Measurements from ENCODE around the gene SNX8.

The SNX8 gene

DNA sequence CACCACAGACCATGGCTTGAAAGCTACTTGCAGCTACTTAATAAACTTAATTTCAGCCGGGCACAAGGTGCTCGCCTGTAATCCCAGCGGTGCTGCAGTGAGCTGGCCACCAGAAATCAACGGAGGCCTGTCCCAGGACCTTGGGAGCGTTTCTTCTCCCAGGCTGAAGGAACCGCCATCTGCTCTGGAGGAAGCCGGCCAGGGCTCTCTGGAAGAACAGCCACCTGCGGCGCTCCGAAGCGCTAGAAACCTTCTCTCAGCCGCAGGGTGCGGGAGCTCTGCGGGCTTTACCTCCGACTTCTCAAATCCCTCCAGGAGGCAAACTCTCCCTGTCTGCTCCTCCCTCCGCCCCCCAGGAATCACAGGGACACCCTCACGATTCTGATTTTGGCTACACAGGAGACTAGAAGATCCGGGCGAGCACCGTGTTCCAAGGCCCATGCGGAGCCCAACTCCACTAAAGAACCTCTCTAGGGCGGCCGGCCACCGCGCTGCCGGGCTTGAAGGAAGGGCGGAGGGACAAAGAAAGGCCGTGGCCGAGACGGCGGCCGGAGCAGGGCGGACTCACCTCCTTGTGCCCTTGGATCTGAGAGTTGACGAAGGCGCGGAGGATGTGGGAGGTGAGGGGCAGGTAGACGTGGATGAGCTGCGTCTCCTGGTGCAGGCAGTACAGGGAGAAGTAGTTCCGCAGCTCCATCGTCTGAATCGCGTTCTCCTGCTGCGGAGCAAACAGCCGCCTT is 57.8 kb downstream of the SNX8 start:
- DNase-seq (ENCODE audit: low read depth), result no peak
- TF ChIP-seq, protein P1, sequence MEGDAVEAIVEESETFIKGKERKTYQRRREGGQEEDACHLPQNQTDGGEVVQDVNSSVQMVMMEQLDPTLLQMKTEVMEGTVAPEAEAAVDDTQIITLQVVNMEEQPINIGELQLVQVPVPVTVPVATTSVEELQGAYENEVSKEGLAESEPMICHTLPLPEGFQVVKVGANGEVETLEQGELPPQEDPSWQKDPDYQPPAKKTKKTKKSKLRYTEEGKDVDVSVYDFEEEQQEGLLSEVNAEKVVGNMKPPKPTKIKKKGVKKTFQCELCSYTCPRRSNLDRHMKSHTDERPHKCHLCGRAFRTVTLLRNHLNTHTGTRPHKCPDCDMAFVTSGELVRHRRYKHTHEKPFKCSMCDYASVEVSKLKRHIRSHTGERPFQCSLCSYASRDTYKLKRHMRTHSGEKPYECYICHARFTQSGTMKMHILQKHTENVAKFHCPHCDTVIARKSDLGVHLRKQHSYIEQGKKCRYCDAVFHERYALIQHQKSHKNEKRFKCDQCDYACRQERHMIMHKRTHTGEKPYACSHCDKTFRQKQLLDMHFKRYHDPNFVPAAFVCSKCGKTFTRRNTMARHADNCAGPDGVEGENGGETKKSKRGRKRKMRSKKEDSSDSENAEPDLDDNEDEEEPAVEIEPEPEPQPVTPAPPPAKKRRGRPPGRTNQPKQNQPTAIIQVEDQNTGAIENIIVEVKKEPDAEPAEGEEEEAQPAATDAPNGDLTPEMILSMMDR (IDR thresholded peaks at IDR 0.05; ENCODE audit: low read length, missing control alignments), result no peak
- no peak overlapping the region for H3K4me3 ChIP-seq (replicated peaks; ENCODE audit: low read depth, low read length)

DNA sequence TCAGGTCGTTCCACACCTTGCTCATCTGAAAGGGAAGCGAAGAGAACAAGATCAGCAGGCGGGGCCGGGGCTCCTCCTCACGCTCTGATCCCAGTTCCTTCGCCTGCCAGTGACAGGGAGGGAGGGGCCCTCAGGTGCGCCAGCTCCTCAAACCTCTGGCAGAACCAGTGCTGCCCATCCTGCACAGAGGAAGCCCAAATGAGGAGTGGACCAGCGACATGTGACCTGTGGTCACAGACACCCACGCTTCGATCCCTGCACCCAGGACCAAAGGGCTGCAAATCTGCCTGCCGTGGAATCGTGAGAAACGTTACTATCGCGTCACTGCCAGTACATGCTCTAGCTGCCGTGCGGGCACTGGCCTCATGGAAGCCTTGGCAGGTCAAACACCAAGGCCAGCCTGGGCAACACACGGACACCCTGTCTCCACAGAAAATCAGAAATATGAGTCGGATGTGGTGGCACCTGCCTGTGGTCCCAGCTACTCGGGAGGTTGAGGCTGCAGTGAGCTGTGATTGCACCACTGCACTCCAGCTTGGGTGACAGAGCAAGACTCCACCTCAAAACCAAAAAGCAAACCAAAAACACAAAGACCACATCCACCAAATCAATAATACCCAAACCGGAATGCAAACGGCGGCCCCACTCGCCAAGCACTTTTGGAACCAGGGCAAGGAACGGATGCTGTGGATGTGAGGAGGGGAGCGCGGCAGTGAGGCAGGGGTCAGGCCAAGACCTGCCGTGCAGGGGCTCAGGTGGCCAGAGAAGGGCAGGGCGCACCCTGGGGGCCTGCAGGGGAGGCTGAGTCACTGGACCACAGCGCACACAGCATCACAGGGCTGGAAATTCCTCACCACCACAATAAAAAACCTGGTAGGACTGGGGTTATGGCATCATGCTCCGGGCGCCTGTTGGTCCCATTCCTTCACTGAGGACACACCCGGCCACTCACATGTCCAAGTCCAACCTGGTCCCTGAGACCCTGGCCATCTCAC is 58.8 kb downstream of the SNX8 start:
- H3K4me3 ChIP-seq (replicated peaks; ENCODE audit: low read depth, low read length), result no peak overlapping the region
- DNase-seq (ENCODE audit: low read depth), result no peak
- TF ChIP-seq, protein P1 (IDR thresholded peaks at IDR 0.05; ENCODE audit: low read length, missing control alignments), result no peak

DNA sequence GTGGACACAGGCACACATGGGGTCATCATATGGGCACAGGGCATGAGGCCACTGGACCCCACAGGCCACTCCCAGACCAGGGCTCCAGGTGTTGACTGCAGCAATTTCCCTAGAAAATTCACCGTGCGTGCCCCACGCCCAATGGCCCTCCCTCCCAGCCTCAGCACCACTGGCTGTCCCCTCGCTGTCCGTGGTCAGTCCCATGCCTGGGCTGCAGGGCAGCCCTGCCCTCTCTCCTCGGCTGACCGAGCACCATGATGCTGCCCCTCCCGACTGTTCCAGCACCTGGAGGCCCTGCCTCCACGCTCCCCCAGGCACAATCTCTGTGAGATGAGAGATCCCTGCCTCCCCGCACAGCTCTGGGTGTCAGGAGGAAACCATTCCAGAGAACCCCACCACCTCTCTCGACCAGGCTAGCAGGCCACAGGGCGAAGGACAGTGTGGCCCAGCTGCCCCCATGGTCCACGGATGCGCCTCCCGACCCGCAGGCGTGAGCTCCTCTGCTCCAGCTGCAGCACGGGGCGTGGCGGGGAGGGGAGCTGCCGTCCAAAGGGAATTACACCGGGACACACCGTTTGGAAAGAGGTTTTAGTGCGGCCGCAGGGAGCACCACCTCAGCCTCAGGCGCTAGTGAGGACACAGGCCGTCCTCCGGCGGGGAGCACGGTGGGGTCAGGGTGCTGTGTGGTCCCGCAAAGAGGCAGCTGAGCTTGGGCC is 59.7 kb downstream of the SNX8 start:
- TF ChIP-seq, protein P1 (IDR thresholded peaks at IDR 0.05; ENCODE audit: low read length, missing control alignments), result no peak
- DNase-seq (ENCODE audit: low read depth), result no peak
- no peak overlapping the region for H3K4me3 ChIP-seq (replicated peaks; ENCODE audit: low read depth, low read length)

DNA sequence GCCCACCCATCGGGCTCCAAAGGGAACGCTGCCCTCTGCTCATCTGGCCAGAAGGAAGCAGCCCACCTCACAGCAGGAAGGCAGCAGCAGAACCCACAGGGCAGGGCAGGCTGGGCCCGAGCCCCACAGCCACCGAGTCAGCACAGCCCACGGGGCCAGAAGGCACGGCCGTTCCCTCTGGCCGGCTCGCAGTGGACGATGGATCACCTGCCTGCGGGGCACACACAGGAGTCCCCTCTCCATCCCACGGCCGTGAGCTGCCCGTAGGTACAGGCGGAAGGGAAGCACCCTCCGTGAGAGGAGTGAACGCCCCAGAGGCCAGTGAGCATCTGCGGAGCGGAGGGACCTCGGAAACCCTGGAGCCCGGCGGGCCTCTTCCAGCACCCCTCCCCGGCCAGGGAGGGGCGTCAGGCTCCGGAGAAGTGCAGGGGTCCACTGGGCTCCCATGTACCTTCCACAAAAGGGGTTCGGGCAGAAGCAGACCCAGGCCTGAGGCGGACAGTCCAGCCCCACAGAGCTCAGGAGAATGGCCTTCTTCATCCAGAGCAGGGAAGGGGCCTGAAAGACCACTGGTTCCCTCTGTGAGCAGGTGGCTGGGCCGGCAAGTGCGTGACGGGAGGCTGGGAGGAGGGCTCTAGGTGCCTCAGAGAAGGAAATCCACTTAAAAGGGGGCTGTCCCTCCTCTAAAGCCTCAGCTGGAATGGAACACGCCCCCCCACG is 60.6 kb downstream of the SNX8 start:
- H3K4me3 ChIP-seq (replicated peaks; ENCODE audit: low read depth, low read length), result no peak overlapping the region
- no peak for DNase-seq (ENCODE audit: low read depth)
- TF ChIP-seq, protein P1 (IDR thresholded peaks at IDR 0.05; ENCODE audit: low read length, missing control alignments), result no peak

DNA sequence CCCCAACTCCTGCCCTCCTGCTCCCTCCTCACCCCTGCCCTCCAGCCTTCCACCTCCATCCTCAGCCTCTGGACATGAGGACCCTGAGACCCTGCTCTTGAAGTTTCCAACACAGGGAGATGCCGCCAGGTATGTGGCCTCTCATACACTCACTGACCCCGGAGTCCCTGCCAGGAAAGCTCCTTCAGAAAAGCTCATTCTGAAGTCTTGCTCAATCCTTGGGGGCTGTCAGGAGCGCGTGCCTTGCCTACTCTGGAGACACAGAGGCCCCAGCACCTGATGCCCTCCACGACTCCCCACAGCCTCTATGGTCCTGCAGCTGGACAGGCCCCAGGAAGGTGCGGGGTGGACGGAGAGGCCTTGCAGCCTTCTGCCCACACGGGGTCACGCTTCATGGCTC is 61.2 kb downstream of the SNX8 start:
- no peak overlapping the region for H3K4me3 ChIP-seq (replicated peaks; ENCODE audit: low read depth, low read length)
- TF ChIP-seq, protein P1 (IDR thresholded peaks at IDR 0.05; ENCODE audit: low read length, missing control alignments), result no peak
- DNase-seq (ENCODE audit: low read depth), result no peak

Data from fibroblast of pulmonary artery (primary cell).